HCT116 (cell line): ENCODE results near the gene TRIM66. TPM values are rescaled to one million over a fixed set of nuclear protein-coding genes. Genes with fewer than 3 reads are reported as not detected.

ENCODE experiments used
- ATAC-seq: fragments of 200-7000 bp; cut with Tn5 transposase; 2 replicates; pipeline ENCODE4 v1.9.1; 2020; ENCODE audit warnings: mild to moderate bottlenecking, moderate library complexity
- BruUV-seq: library from RNA; stranded (reverse); fragments of 400-500 nt; replicated peaks from 2 replicates; lab custom pipeline; 2021; lab: Mats Ljungman, UMichigan
- CTCF ChIA-PET: fragments of 300-600 bp; sonication (Branson Sonifier 250); formaldehyde crosslinking; loops from one replicate; lab custom pipeline; 2021; ENCODE audit warnings: antibody characterized with exemption; lab: Charles Lee
- POLR2A ChIA-PET: fragments of 300-600, 350-600 bp; sonication (Branson Sonifier 250); formaldehyde crosslinking; loops from one replicate; lab custom pipeline; 2021; ENCODE audit warnings: antibody characterized with exemption; lab: Charles Lee
- RAD21 ChIA-PET, 2 experiments: fragments of 300-600 bp; sonication (Branson Sonifier 250); formaldehyde crosslinking; loops; one replicate each; lab custom pipeline; 2023; ENCODE audit warnings: low total read pairs in 2 of 2; ENCODE audit not compliant: uncharacterized antibody in 2 of 2, unreplicated experiment in 2 of 2, low non-redundant PET in 1 of 2; lab: Charles Lee
- DNase-seq: peaks from one replicate; pipeline ENCODE4 v3.0.0-alpha.2; 2010; ENCODE audit warnings: low read depth, low spot score
- H2AFZ ChIP-seq: fragments of 200-600 bp; shearing (Covaris generic), sonication (generic); 2 replicates; pipeline ENCODE4 v1.6.1; 2017; ENCODE audit warnings: low read depth, mixed run types, mixed read lengths, antibody characterized with exemption, low read length; ENCODE audit not compliant: poor library complexity, severe bottlenecking
- H3K27ac ChIP-seq: 2 replicates; pipeline ENCODE4 v1.5.1; 2012; ENCODE audit warnings: low read depth, low read length
- H3K27me3 ChIP-seq: fragments of 200-600 bp; sonication (generic); 2 replicates; pipeline ENCODE4 v1.6.1; 2016; ENCODE audit warnings: mixed run types, low read length, mixed read lengths; ENCODE audit not compliant: insufficient read depth
- H3K36me3 ChIP-seq, 2 experiments: fragments of 200-500 bp in 1 of 2; fragments of 200-600 bp in 1 of 2; sonication (Bioruptor generic) in 1 of 2; sonication (generic) in 1 of 2; 2 replicates each; pipeline versions ENCODE4 v1.5.1 to v1.6.1; 2014 to 2016; ENCODE audit warnings: low read length in 2 of 2, inconsistent platforms in 1 of 2, mixed read lengths in 1 of 2, mixed run types in 1 of 2; ENCODE audit not compliant: insufficient read depth in 2 of 2, control insufficient read depth in 1 of 2
- H3K4me1 ChIP-seq, 2 experiments: fragments of 200-600 bp in 1 of 2; sonication (generic) in 1 of 2; 2 replicates each; pipeline versions ENCODE4 v1.5.1 to v1.6.1; 2012 to 2017; ENCODE audit warnings: low read length in 2 of 2, inconsistent platforms in 1 of 2, mild to moderate bottlenecking in 1 of 2, mixed read lengths in 1 of 2, mixed run types in 1 of 2, moderate library complexity in 1 of 2; ENCODE audit not compliant: insufficient read depth in 2 of 2, control insufficient read depth in 1 of 2
- H3K4me2 ChIP-seq: fragments of 200-600 bp; sonication (generic); 2 replicates; pipeline ENCODE4 v1.6.1; 2017; ENCODE audit warnings: mixed run types, low read length, mixed read lengths
- H3K4me3 ChIP-seq, 2 experiments: fragments of 200-600 bp in 1 of 2; sonication (generic) in 1 of 2; replicated peaks in 1 of 2; 2 replicates each; pipeline ENCODE4 v1.5.1; 2011 to 2016; ENCODE audit warnings: low read length in 2 of 2, control low read depth in 1 of 2, low read depth in 1 of 2, mild to moderate bottlenecking in 1 of 2, mixed read lengths in 1 of 2, mixed run types in 1 of 2
- H3K79me2 ChIP-seq: fragments of 200-600 bp; sonication (generic); 2 replicates; pipeline ENCODE4 v1.6.1; 2017; ENCODE audit warnings: mild to moderate bottlenecking, mixed run types, low read length, moderate library complexity, mixed read lengths; ENCODE audit not compliant: insufficient read depth
- H3K9ac ChIP-seq: fragments of 200-600 bp; sonication (generic); 2 replicates; pipeline ENCODE4 v1.6.1; 2016; ENCODE audit warnings: low read length, mixed read lengths
- H3K9me2 ChIP-seq: fragments of 200-600 bp; sonication (generic), shearing (Covaris generic); 2 replicates; pipeline ENCODE4 v1.6.1; 2017; ENCODE audit warnings: mixed run types, mild to moderate bottlenecking, moderate library complexity; ENCODE audit not compliant: insufficient read depth
- H3K9me3 ChIP-seq, 2 experiments: fragments of 200-500 bp in 1 of 2; fragments of 200-600 bp in 1 of 2; sonication (Bioruptor generic) in 1 of 2; sonication (generic) in 1 of 2; 2 replicates each; pipeline ENCODE4 v1.6.1; 2014 to 2017; ENCODE audit warnings: low read length in 2 of 2, mixed read lengths in 2 of 2, inconsistent platforms in 1 of 2, low read depth in 1 of 2, mild to moderate bottlenecking in 1 of 2, mixed run types in 1 of 2, moderate library complexity in 1 of 2; ENCODE audit not compliant: control insufficient read depth in 1 of 2, insufficient read depth in 1 of 2
- H4K20me1 ChIP-seq: fragments of 200-600 bp; sonication (generic), shearing (Covaris generic); 2 replicates; pipeline ENCODE4 v1.6.1; 2017; ENCODE audit warnings: mixed run types, mild to moderate bottlenecking, moderate library complexity; ENCODE audit not compliant: insufficient read depth
- CEBPB ChIP-seq: IDR thresholded peaks from 2 replicates; pipeline ENCODE4 v1.6.1; 2012; ENCODE audit warnings: low read depth
- ELF1 ChIP-seq: IDR thresholded peaks from 2 replicates; pipeline ENCODE4 v1.6.1; 2012; ENCODE audit warnings: low read depth, borderline replicate concordance
- EZH2 ChIP-seq: fragments of 200-600 bp; sonication (generic); IDR thresholded peaks from 2 replicates; pipeline ENCODE4 v1.6.1; 2017; ENCODE audit warnings: antibody characterized with exemption, mixed run types
- EZH2phosphoT487 ChIP-seq: fragments of 200-600 bp; IDR thresholded peaks from 2 replicates; pipeline ENCODE4 v1.6.1; 2018; ENCODE audit warnings: antibody characterized with exemption, borderline replicate concordance
- FOSL1 ChIP-seq: IDR thresholded peaks from 2 replicates; pipeline ENCODE4 v1.6.1; 2012; ENCODE audit warnings: low read depth
- JUND ChIP-seq: IDR thresholded peaks from 2 replicates; pipeline ENCODE4 v1.6.1; 2012
- POLR2A ChIP-seq: IDR thresholded peaks from 2 replicates; pipeline ENCODE4 v1.7.0; 2011; ENCODE audit warnings: borderline replicate concordance; ENCODE audit not compliant: insufficient read depth, insufficient read length; ENCODE audit errors: extremely low read depth
- TCF7L2 ChIP-seq: IDR thresholded peaks from 2 replicates; pipeline ENCODE4 v1.7.0; 2011; ENCODE audit warnings: borderline replicate concordance, inconsistent platforms; ENCODE audit not compliant: insufficient read depth, insufficient read length; ENCODE audit errors: extremely low read depth
- YY1 ChIP-seq: IDR thresholded peaks from 2 replicates; pipeline ENCODE4 v1.6.1; 2011; ENCODE audit warnings: low read length, low read depth, moderate library complexity, mild to moderate bottlenecking; ENCODE audit not compliant: insufficient replicate concordance; ENCODE audit errors: extremely low read depth
- ZFX ChIP-seq: fragments of 450-650 bp; IDR thresholded peaks from 2 replicates; pipeline ENCODE4 v1.6.1; 2017
- ZNF274 ChIP-seq: fragments of 200-500 bp; sonication (Bioruptor generic); IDR thresholded peaks from 2 replicates; pipeline ENCODE4 v1.6.1; 2014; ENCODE audit warnings: mild to moderate bottlenecking, low read depth, low read length, inconsistent platforms
- intact Hi-C: fragments of 100-400 bp; cut with micrococcal nuclease; formaldehyde crosslinking; loops from 2 replicates; pipeline ENCODE4 v1.10.0; 2022
- total RNA-seq: library from RNA; stranded (reverse); gene quantifications from one replicate; pipeline ENCODE4 v1.2.1, GENCODE V29; 2021; ENCODE audit not compliant: unreplicated experiment
- TF ChIP-seq, protein P1 (sequence below): IDR thresholded peaks from 2 replicates; pipeline ENCODE4 v1.6.1; 2011; ENCODE audit warnings: mild to moderate bottlenecking, low read length, moderate library complexity; ENCODE audit not compliant: insufficient replicate concordance; ENCODE audit errors: extremely low read depth
- TF ChIP-seq, protein P2 (sequence below): IDR thresholded peaks from 2 replicates; pipeline ENCODE4 v1.6.1; 2012
- TF ChIP-seq, protein P3 (sequence below): IDR thresholded peaks from 2 replicates; pipeline ENCODE4 v1.6.1; 2012

The TRIM66 gene
- total RNA-seq, 1 experiment from 2014 or later = 24.8 TPM

DNA sequence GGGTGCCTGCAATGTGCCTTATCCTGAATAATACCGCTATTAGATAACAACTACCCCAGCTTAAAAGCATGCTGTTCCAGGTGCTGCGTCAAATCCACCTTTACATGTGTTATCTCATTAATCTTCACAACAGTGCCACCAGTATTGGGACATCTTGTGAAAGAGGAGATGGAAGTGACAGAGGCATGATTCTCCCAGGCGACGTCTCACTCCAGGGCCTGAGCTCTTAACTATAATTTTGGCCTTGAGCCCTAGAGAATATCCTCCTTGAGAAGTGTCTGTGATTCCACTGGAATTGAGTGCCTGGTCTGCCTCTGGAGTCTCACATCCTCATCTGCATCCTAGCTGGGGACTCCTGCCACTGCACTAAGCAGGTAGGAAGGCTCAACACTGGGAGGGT is 43.9 kb upstream of the TRIM66 start:
- BruUV-seq = no TSS peak
- intact Hi-C loops = no loop called here
- Histone ChIP-seq H3K9ac (no peak overlapping the region), H3K9me2 (no peaks in the 10 kb centered on the region), H3K9me3 (no peaks in the 10 kb centered on the region), H3K4me2 (no peak overlapping the region), H3K27me3 (no peaks in the 10 kb centered on the region), H3K27ac (no peak overlapping the region), H3K79me2 (no peaks in the 10 kb centered on the region), H3K4me1 (peaks cover 10 to 23% of the 10 kb centered on the region in 2 experiments)
- no peak for ATAC-seq
- TF ChIP-seq ELF1 (no peak), EZH2 (no peak), EZH2phosphoT487 (no peak), ZNF274 (no peak), ZFX (no peak), CEBPB (no peak), POLR2A (no peak), TCF7L2 (no peak), JUND (no peak), YY1 (no peak), FOSL1 (no peak)
- TF ChIP-seq, protein P1, sequence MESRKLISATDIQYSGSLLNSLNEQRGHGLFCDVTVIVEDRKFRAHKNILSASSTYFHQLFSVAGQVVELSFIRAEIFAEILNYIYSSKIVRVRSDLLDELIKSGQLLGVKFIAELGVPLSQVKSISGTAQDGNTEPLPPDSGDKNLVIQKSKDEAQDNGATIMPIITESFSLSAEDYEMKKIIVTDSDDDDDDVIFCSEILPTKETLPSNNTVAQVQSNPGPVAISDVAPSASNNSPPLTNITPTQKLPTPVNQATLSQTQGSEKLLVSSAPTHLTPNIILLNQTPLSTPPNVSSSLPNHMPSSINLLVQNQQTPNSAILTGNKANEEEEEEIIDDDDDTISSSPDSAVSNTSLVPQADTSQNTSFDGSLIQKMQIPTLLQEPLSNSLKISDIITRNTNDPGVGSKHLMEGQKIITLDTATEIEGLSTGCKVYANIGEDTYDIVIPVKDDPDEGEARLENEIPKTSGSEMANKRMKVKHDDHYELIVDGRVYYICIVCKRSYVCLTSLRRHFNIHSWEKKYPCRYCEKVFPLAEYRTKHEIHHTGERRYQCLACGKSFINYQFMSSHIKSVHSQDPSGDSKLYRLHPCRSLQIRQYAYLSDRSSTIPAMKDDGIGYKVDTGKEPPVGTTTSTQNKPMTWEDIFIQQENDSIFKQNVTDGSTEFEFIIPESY = no peak
- TF ChIP-seq, protein P2, sequence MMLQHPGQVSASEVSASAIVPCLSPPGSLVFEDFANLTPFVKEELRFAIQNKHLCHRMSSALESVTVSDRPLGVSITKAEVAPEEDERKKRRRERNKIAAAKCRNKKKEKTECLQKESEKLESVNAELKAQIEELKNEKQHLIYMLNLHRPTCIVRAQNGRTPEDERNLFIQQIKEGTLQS = no peak
- TF ChIP-seq, protein P3, sequence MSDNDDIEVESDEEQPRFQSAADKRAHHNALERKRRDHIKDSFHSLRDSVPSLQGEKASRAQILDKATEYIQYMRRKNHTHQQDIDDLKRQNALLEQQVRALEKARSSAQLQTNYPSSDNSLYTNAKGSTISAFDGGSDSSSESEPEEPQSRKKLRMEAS = no peak
- TF ChIP-seq, all 23 proteins: peak for 0
- Histone ChIP-seq H2AFZ (no peak overlapping the region), H4K20me1 (no peaks in the 10 kb centered on the region), H3K4me3 (no peak overlapping the region), H3K36me3 (no peaks in the 10 kb centered on the region)
- CTCF ChIA-PET = no interaction called here
- POLR2A ChIA-PET = interaction anchor here (1.0 kb wide), 1 partner anchor 38 kb away, joined by 3 read pairs; no protein-coding TSS in a partner anchor
- RAD21 ChIA-PET = no interaction called here
- DNase-seq = no peak
